Trophoblast cell (in vitro differentiated cells and primary cell): Measurements from ENCODE around the gene MRPS22.

Source experiments
- DNase-seq, 2 donors: peaks; one replicate each; pipeline ENCODE4 v3.0.0-alpha.2; 2016
- H2AFZ ChIP-seq: 2 replicates; pipeline ENCODE4 v1.6.1; 2013; ENCODE audit warnings: low read length, moderate library complexity, mild to moderate bottlenecking; ENCODE audit not compliant: insufficient read depth, poor library complexity
- H2AK5ac ChIP-seq: 2 replicates; pipeline ENCODE4 v1.6.1; 2013; ENCODE audit warnings: mild to moderate bottlenecking, low read length
- H2BK120ac ChIP-seq: 2 replicates; pipeline ENCODE4 v1.6.1; 2013; ENCODE audit warnings: low read length, mild to moderate bottlenecking, moderate library complexity; ENCODE audit not compliant: insufficient read depth, poor library complexity
- H2BK12ac ChIP-seq: 2 replicates; pipeline ENCODE4 v1.6.1; 2013; ENCODE audit warnings: mild to moderate bottlenecking, low read length, moderate library complexity
- H2BK5ac ChIP-seq: 2 replicates; pipeline ENCODE4 v1.6.1; 2013; ENCODE audit warnings: low read length, low read depth, moderate library complexity, mild to moderate bottlenecking; ENCODE audit not compliant: poor library complexity
- H3K14ac ChIP-seq: 2 replicates; pipeline ENCODE4 v1.6.1; 2013; ENCODE audit warnings: mild to moderate bottlenecking, low read length
- H3K18ac ChIP-seq: 2 replicates; pipeline ENCODE4 v1.6.1; 2013; ENCODE audit warnings: mild to moderate bottlenecking, low read length
- H3K23ac ChIP-seq: 2 replicates; pipeline ENCODE4 v1.6.1; 2013; ENCODE audit warnings: low read length
- H3K27ac ChIP-seq: 2 replicates; pipeline ENCODE4 v1.5.1; 2013; ENCODE audit warnings: low read depth, mild to moderate bottlenecking, inconsistent platforms, low read length, moderate library complexity
- H3K27me3 ChIP-seq: 2 replicates; pipeline ENCODE4 v1.6.1; 2013; ENCODE audit warnings: inconsistent platforms, mild to moderate bottlenecking, low read length, moderate library complexity; ENCODE audit not compliant: insufficient read depth
- H3K36me3 ChIP-seq, 2 experiments: 1 replicate in 1 of 2; 2 replicates in 1 of 2; pipeline ENCODE4 v1.6.1; 2013; ENCODE audit warnings: low read length in 2 of 2, mild to moderate bottlenecking in 2 of 2, moderate library complexity in 1 of 2; ENCODE audit not compliant: insufficient read depth in 2 of 2, control insufficient read depth in 1 of 2
- H3K4ac ChIP-seq: 2 replicates; pipeline ENCODE4 v1.6.1; 2013; ENCODE audit warnings: low read depth, mild to moderate bottlenecking, low read length, moderate library complexity
- H3K4me1 ChIP-seq, 2 experiments: 1 replicate in 1 of 2; 2 replicates in 1 of 2; pipeline ENCODE4 v1.6.1; 2013; ENCODE audit warnings: low read length in 2 of 2, mild to moderate bottlenecking in 2 of 2, moderate library complexity in 1 of 2; ENCODE audit not compliant: insufficient read depth in 2 of 2, control insufficient read depth in 1 of 2
- H3K4me2 ChIP-seq: 2 replicates; pipeline ENCODE4 v1.6.1; 2013; ENCODE audit warnings: inconsistent platforms, mild to moderate bottlenecking, low read length, moderate library complexity
- H3K4me3 ChIP-seq: 2 replicates; pipeline ENCODE4 v1.5.1; 2013; ENCODE audit warnings: mild to moderate bottlenecking, low read depth, low read length, inconsistent platforms
- H3K79me1 ChIP-seq: one replicate; pipeline ENCODE4 v1.6.1; 2013; ENCODE audit warnings: low read length
- H3K79me2 ChIP-seq: 2 replicates; pipeline ENCODE4 v1.6.1; 2013; ENCODE audit warnings: low read length, mild to moderate bottlenecking; ENCODE audit not compliant: control insufficient read depth, insufficient read depth, poor library complexity
- H3K9ac ChIP-seq: 2 replicates; pipeline ENCODE4 v1.6.1; 2013; ENCODE audit warnings: mild to moderate bottlenecking, low read length
- H3K9me3 ChIP-seq: 2 replicates; pipeline ENCODE4 v1.6.1; 2013; ENCODE audit warnings: low read depth, mild to moderate bottlenecking, control low read depth, inconsistent platforms, low read length; ENCODE audit not compliant: insufficient read depth
- H4K12ac ChIP-seq: 2 replicates; pipeline ENCODE4 v1.6.1; 2013; ENCODE audit warnings: low read depth, mild to moderate bottlenecking, low read length, moderate library complexity
- H4K8ac ChIP-seq: 2 replicates; pipeline ENCODE4 v1.6.1; 2013; ENCODE audit warnings: low read depth, mild to moderate bottlenecking, low read length, moderate library complexity
- H4K91ac ChIP-seq: one replicate; pipeline ENCODE4 v1.6.1; 2013; ENCODE audit warnings: low read depth, mild to moderate bottlenecking, low read length, moderate library complexity
- WGBS: extraction: QIAGEN DNeasy Blood & Tissue Kit; methylation state at CpG from one replicate; pipeline ENCODE4 v1.1.7; 2013; ENCODE audit warnings: missing lambda C conversion rate; ENCODE audit not compliant: insufficient read length, insufficient coverage; ENCODE audit errors: extremely low coverage; 5-methylcytosine and 5-hydroxymethylcytosine counted together

Gene MRPS22

DNA sequence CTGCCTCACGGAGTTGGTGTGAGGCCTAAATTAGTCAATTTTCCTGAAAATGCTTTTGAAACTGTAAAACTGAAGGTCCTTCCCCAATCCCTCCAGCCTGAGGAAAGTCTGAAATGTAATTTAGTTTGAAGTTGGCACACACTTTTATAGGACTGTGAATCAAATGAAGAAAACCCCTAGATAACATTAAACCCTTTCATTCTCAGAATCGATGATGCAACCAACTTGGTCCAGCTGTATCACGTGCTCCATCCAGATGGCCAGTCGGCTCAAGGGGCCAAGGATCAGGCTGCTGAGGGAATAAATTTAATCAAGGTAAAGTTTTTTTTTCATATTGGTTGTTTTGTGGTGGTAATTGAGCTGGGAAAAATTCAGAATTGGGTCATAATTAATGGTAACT is 11.7 kb downstream of the MRPS22 start:
- no peak overlapping the region for H2BK12ac ChIP-seq
- no peak overlapping the region for H4K91ac ChIP-seq
- H2BK5ac ChIP-seq = no peak overlapping the region
- H2AK5ac ChIP-seq = no peak overlapping the region
- no peak overlapping the region for H4K8ac ChIP-seq
- H3K4me1 ChIP-seq = no peaks in the 10 kb centered on the region
- no peak overlapping the region for H3K27ac ChIP-seq
- no peaks in the 10 kb centered on the region for H3K9me3 ChIP-seq
- H3K27me3 ChIP-seq = no peaks in the 10 kb centered on the region
- H3K23ac ChIP-seq = no peak overlapping the region
- no CpG with 5 or more reads among the region's 4 CpGs for WGBS
- DNase-seq = no peak
- H2BK120ac ChIP-seq = no peak overlapping the region
- no peak overlapping the region for H3K4ac ChIP-seq
- no peaks in the 10 kb centered on the region for H3K79me1 ChIP-seq
- H3K4me2 ChIP-seq = no peak overlapping the region
- H3K18ac ChIP-seq = no peak overlapping the region
- no peak overlapping the region for H3K4me3 ChIP-seq
- no peak overlapping the region for H3K14ac ChIP-seq
- peaks cover 18 to 44% of the 10 kb centered on the region in 2 experiments for H3K36me3 ChIP-seq
- no peak overlapping the region for H3K9ac ChIP-seq
- H3K79me2 ChIP-seq = no peaks in the 10 kb centered on the region
- H2AFZ ChIP-seq = no peak overlapping the region
- H4K12ac ChIP-seq = no peak overlapping the region

DNA sequence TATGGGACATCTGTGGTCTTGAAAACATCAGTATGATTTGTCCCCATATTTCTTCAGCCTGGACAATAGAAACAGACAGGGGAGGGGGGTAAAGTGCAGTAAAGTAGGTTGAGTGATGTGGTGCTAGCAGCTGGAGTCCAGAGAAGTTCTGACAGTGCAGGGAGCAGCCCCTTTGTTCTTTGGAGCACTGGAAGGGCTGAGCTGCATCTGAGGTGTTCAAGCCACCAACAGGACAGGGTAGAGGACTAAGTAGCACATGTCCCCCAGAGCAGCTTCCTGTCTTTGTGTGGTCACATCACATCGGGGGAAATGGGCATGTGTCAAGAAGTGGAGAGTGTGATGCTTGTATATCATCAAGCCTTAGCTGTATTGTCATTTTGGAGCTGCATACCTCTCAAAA is 12.1 kb downstream of the MRPS22 start:
- Histone ChIP-seq H3K27me3 (no peaks in the 10 kb centered on the region), H3K4me1 (no peaks in the 10 kb centered on the region), H3K23ac (no peak overlapping the region), H3K9me3 (no peaks in the 10 kb centered on the region), H4K8ac (no peak overlapping the region), H4K12ac (no peak overlapping the region), H3K36me3 (peaks cover 17 to 45% of the 10 kb centered on the region in 2 experiments), H3K9ac (no peak overlapping the region), H3K18ac (no peak overlapping the region), H3K27ac (no peak overlapping the region), H2BK5ac (no peak overlapping the region), H4K91ac (no peak overlapping the region), H3K79me2 (no peaks in the 10 kb centered on the region), H3K4me2 (no peak overlapping the region), H3K14ac (no peak overlapping the region), H3K79me1 (no peaks in the 10 kb centered on the region), H3K4ac (no peak overlapping the region), H2BK12ac (no peak overlapping the region), H3K4me3 (no peak overlapping the region), H2AFZ (no peak overlapping the region), H2AK5ac (no peak overlapping the region), H2BK120ac (no peak overlapping the region)
- no CpG with 5 or more reads among the region's 1 CpG for WGBS
- DNase-seq = no peak

DNA sequence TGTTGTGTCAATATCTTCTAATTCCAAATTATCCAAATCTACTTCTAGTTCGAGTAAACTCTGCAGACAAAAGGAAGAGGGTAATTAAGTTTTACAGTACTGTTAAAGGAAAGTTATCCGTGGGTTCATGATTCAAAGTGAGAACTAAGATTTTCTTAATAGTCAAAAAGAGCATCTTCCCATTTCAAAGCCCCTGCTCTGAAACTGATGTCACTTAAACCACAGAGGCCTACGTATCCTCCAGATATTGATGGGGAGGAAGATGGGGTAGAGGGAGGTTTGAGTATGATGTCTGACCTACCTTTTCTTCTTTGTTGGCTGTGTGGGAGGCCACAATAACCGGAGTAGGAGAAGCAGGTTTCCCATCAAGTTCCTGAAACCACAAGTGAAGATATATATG is 14.1 kb downstream of the MRPS22 start:
- H2BK12ac ChIP-seq = no peak overlapping the region
- no peaks in the 10 kb centered on the region for H3K4me1 ChIP-seq
- H3K18ac ChIP-seq = no peak overlapping the region
- H3K79me1 ChIP-seq = no peaks in the 10 kb centered on the region
- H2BK120ac ChIP-seq = no peak overlapping the region
- no CpG with 5 or more reads among the region's 4 CpGs for WGBS
- H3K4ac ChIP-seq = no peak overlapping the region
- peaks cover 20 to 47% of the 10 kb centered on the region in 2 experiments for H3K36me3 ChIP-seq
- H3K14ac ChIP-seq = no peak overlapping the region
- H3K4me3 ChIP-seq = no peak overlapping the region
- H3K9me3 ChIP-seq = no peaks in the 10 kb centered on the region
- no peak overlapping the region for H3K9ac ChIP-seq
- H2AK5ac ChIP-seq = no peak overlapping the region
- H4K12ac ChIP-seq = no peak overlapping the region
- H3K23ac ChIP-seq = no peak overlapping the region
- DNase-seq = no peak
- H4K8ac ChIP-seq = no peak overlapping the region
- H2BK5ac ChIP-seq = no peak overlapping the region
- H2AFZ ChIP-seq = no peak overlapping the region
- no peak overlapping the region for H3K4me2 ChIP-seq
- no peaks in the 10 kb centered on the region for H3K79me2 ChIP-seq
- no peak overlapping the region for H4K91ac ChIP-seq
- H3K27ac ChIP-seq = no peak overlapping the region
- no peaks in the 10 kb centered on the region for H3K27me3 ChIP-seq

DNA sequence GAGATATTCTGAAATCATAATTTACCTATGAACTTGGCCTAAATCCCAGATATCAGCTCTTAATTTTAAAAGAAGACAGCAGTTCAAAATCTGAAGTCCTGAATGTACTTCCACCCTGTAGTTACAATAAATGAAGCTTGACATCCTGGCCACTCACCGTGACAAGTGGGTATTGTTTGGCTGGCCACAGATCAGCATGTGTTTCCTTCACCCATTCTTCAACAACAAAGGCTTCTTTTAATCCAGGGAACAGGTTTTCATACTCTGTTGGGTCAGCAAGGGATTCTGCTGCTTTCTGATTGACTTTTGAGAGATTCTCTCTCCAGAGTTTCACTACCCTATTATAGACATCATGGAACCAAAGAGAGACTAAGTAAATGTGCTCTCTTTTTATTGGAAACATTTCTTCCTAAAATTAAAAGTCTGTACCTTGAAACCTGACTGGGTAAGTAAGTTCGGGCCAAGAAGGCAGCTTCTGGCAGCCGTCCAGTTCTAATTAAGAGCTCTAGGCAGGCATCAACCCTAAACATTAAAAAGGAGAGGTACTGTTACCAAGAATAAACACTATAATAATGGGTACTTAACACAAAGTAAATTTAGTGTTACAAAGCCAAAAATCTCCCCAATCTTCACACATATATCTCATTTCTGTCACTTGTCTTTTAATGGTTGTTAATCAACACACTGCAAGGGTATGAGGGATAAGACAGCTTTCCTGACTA is 15.2 kb downstream of the MRPS22 start:
- Histone ChIP-seq H3K27ac (no peak overlapping the region), H4K12ac (no peak overlapping the region), H4K91ac (no peak overlapping the region), H4K8ac (no peak overlapping the region), H3K36me3 (peaks cover 22 to 53% of the 10 kb centered on the region in 2 experiments), H3K23ac (no peak overlapping the region), H2BK120ac (no peak overlapping the region), H2AK5ac (no peak overlapping the region), H3K14ac (no peak overlapping the region), H3K4ac (no peak overlapping the region), H3K4me2 (no peak overlapping the region), H3K79me2 (no peaks in the 10 kb centered on the region), H2BK5ac (no peak overlapping the region), H3K9ac (no peak overlapping the region), H3K18ac (no peak overlapping the region), H3K4me1 (no peaks in the 10 kb centered on the region), H3K79me1 (no peaks in the 10 kb centered on the region), H2BK12ac (no peak overlapping the region), H3K4me3 (no peak overlapping the region), H3K27me3 (no peaks in the 10 kb centered on the region), H3K9me3 (no peaks in the 10 kb centered on the region), H2AFZ (no peak overlapping the region)
- no CpG with 5 or more reads among the region's 3 CpGs for WGBS
- DNase-seq = no peak
